ENCODE results near the gene ADGRG1. TPM values are rescaled to one million over a fixed set of nuclear protein-coding genes. Genes with fewer than 3 reads are reported as not detected.

ADGRG1 gene
- total RNA-seq, 1 experiment from 2014 or later, result 18.9 TPM

DNA sequence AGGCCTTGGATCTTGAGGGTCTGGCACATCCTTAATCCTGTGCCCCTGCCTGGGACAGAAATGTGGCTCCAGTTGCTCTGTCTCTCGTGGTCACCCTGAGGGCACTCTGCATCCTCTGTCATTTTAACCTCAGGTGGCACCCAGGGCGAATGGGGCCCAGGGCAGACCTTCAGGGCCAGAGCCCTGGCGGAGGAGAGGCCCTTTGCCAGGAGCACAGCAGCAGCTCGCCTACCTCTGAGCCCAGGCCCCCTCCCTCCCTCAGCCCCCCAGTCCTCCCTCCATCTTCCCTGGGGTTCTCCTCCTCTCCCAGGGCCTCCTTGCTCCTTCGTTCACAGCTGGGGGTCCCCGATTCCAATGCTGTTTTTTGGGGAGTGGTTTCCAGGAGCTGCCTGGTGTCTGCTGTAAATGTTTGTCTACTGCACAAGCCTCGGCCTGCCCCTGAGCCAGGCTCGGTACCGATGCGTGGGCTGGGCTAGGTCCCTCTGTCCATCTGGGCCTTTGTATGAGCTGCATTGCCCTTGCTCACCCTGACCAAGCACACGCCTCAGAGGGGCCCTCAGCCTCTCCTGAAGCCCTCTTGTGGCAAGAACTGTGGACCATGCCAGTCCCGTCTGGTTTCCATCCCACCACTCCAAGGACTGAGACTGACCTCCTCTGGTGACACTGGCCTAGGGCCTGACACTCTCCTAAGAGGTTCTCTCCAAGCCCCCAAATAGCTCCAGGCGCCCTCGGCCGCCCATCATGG, 35.7 kb downstream of the ADGRG1 start:
- DNase-seq (ENCODE audit: low read depth), result no peak

GRCh38 chr16:57664662-57665025, 36.2 kb downstream of the ADGRG1 start:
- no peak for DNase-seq (ENCODE audit: low read depth)

DNA sequence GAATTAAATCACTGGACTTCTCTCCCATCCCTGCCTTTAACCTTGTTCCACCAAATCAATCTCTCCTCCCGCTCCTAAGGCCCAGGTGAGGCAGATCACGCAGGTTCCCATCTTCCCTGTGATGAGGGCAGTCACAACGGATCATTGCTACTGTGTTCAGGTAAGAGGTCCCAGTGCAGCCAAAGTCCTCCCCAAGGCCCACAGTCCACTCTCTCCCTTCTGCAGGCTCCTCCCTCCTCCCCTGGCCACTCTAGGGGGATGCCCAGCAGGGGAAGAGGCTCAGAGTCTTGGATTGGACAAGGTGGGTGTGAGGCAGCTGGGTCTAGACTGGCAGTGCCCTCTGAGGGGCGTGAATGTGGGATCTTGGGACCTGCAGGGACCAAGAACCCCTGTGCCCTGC, 37.1 kb downstream of the ADGRG1 start:
- DNase-seq (ENCODE audit: low read depth), result no peak

GRCh38 chr16:57666353-57667047, 38.1 kb downstream of the ADGRG1 start:
- DNase-seq (ENCODE audit: low read depth), result no peak

DNA sequence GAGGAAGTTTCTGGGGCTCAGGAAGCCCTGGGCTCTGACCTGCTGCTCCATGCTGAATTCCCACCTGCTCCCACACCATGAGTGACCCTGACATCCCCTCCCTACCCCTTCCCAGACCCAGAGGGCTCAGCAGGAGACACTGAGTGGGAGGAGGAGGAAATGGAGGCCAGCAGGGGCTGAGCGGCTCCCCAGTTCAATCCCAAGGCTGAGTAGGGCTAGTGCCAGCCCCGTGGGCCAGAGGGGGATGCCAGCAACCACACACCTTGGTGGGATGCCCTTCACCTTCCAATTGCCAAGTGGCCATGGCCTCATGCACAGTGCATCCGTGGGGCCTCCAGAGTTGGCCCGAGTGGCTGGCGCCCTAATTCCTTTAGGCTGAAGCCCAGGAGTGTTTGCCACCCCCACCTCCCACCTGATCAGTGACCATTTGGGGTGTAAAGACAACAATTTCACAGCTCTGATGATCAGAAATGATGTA, 38.7 kb downstream of the ADGRG1 start:
- no peak for DNase-seq (ENCODE audit: low read depth)

DNA sequence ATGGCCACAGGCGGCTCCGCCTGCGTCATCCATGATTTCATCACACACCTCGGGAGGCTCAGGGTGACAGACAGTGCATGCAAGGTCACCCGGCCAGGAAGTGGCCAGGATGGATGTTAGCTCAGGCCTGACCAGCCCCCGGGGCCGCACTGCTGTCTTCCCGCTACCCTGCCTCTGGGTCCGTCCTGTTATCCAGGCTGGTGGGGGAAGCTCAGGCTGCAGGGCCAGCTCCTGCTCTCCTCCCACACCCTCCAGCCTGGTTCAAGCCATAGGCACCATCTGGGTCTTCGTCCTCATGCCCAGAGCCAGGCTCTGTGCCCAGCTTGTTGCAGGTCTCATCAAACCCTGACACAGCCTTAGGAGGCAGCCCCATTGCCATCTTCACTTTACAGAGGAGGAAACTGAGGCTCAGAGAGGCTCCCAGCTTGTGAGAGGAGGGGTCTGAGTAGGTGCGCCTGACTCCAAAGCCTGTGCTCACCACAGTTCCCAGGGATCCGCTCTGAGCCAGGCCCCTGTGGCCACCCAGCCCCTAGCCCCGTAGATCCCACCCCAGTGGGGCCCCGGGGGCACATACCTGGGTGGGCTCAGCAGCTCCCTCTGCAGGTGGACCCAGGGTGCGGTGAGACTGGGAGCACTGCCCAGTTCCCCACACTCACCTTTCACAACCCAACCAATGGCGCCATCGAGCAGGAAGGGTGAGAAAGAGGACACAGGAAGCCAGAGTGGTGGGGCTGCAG, 39.3 kb downstream of the ADGRG1 start:
- no peak for DNase-seq (ENCODE audit: low read depth)

- DNase-seq (ENCODE audit: low read depth), result no peak
Observed at GRCh38 chr16:57668263-57668571, 39.8 kb downstream of the ADGRG1 start, which contains the start of gene ADGRG3. Gene ADGRG3 (plus strand): TSS chr16:57668306. CDS start chr16:57668348, 42 bp downstream.

GRCh38 chr16:57668630-57669475, 40.4 kb downstream of the ADGRG1 start:
- DNase-seq (ENCODE audit: low read depth), result no peak

DNA sequence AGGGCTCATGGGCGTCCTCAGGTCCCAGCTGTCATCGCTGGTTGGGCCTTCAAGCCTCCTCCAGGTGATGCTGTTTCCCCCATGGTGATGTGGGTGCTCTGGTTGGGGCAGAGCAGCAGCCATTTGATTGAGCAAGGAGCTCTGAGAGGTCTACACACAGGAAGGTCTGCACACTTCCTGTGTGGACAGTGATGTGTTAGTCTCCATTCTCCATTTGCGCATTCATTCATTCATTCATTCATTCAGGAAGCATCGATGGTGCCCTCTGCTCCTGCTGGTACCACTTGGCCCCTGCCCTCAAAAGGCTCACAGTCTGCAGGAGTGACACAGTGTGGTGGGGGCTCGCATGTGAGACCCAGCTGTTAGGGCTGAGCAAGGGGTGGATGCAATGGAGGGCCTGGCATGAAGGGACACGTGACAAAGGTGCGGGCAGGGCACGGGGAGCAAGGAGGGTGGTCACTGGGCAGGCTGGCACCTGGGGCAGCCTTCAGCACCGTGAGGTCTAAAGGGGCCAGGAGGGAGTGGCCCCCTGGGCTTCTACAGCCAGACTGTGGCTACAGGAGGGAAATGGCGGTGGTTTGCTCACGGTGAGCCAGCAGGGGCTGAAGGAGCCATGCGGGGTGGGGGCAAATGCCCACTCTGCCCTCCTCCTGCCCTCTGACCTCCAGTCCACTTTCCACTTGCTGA, 41.2 kb downstream of the ADGRG1 start:
- no peak for DNase-seq (ENCODE audit: low read depth)

- DNase-seq (ENCODE audit: low read depth), result no peak
Observed at GRCh38 chr16:57670196-57670595, 41.8 kb downstream of the ADGRG1 start.

DNA sequence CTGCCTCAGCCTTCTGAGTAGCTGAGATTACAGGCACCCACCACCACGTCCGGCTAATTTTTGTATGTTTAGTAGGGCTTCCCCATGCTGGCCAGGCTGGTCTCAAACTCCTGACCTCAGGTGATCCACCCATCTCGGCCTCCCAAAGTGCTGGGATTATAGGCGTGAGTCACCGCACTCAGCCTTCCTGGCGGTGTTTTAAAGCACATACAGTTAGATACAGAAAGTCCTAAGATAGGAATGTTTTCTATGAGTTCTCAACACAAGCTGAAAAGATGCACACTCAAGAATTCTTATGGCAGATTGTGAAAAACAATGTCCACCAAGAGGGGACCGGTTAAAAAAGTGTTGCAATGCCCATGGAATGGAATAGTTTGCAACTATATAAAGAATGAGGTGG, 43.0 kb downstream of the ADGRG1 start:
- DNase-seq (ENCODE audit: low read depth), result peak; percentile 54

GRCh38 chr16:57672416-57672815, 44.0 kb downstream of the ADGRG1 start:
- no peak for DNase-seq (ENCODE audit: low read depth)

GRCh38 chr16:57672824-57673223, 44.4 kb downstream of the ADGRG1 start:
- DNase-seq (ENCODE audit: low read depth), result no peak

DNA sequence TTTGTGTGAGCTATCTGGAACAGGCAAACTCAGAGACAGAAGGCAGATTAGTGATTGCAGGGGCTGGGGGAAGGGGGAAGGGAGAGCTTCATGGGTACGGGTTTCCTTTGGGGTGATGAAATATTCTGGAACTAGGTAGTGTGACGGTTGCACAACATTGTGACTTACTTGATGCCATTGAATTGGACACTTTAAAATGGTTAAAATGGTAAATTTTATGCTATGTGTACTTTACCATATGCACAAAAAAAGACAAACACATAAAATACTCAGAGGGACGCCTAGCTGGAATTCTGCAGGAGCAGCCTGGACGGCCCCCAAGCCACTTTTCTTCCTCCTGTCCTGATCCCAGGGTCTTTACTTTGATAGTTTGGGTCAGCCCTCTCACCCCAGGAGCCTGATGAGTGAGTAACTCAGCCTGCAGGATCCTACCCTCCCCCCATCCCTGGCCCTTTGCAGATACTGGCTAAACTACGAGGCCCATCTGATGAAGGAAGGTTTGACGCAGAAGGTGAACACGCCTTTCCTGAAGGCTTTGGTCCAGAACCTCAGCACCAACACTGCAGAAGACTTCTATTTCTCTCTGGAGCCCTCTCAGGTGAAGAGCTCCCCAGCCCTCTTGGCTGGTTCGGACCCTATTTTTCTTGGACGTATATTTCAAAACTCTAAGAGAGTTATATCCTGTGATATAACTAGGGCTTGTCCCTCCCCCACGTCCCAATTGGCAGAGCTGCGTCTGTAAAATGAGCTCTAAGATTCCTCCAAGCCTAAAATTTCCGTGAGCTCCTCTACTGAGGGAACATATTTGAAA, 47.5 kb downstream of the ADGRG1 start:
- DNase-seq (ENCODE audit: low read depth), result no peak

DNA sequence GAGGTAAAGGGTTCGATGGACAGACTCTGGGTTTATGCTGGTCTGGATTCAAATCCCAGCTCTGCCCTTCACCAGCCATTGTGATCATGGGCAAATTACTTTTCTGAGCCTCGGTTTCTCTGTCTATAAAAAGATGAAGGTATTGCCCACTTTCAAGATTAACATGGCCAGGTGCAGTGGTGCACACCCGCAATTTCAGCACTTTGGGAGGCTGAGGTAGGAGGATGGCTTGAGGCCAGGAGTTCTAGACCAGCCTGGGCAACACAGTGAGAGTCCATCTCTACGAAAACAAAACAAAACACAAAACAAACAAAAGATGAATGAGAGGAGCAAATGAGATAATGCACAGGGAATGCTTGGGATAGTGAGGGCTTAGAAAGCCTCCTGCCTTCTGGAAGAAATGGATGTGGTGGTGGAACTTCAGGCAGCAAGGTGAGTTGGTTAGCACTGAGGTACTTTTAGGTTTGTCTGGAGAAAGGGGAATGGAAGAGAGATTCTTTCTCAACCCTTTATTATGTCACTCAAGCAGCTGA, 48.2 kb downstream of the ADGRG1 start:
- DNase-seq (ENCODE audit: low read depth), result no peak

- DNase-seq (ENCODE audit: low read depth), result no peak
Observed at GRCh38 chr16:57677622-57678369, 49.4 kb downstream of the ADGRG1 start.

DNA sequence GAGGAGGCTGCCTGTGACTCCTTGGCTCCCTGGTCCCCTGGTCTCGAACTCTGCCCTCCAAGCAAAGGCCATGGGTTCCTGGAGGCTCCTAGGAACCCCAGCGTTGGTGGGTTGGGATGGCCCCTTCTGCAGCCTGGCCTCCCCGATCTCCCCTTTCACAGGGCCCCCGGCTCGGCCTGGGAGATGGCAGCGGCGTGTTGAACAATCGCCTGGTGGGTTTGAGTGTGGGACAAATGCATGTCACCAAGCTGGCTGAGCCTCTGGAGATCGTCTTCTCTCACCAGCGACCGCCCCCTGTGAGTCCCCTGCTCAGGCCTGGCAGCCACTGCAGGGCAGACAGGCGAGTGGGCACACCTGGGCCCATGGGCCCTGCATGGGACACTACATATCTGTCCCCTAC, 50.6 kb downstream of the ADGRG1 start:
- no peak for DNase-seq (ENCODE audit: low read depth)

GRCh38 chr16:57679767-57680482, 51.5 kb downstream of the ADGRG1 start:
- DNase-seq (ENCODE audit: low read depth), result no peak
